H9 (cell line): Measurements from ENCODE around the gene DEFB128. TPM values are rescaled to one million over a fixed set of nuclear protein-coding genes. Genes with fewer than 3 reads are reported as not detected.

Experiments
- DNase-seq: peaks from one replicate; pipeline ENCODE4 v3.0.0-alpha.2; 2017
- H2AFZ ChIP-seq: one replicate; pipeline ENCODE4 v1.6.1; 2013; ENCODE audit warnings: mild to moderate bottlenecking, low read length, control low read depth, moderate library complexity
- H2AK5ac ChIP-seq: 2 replicates; pipeline ENCODE4 v1.6.1; 2013; ENCODE audit warnings: low read length, control low read depth, mixed read lengths; ENCODE audit not compliant: insufficient read length
- H2BK120ac ChIP-seq: one replicate; pipeline ENCODE4 v1.6.1; 2013; ENCODE audit warnings: low read depth, mild to moderate bottlenecking, low read length, control low read depth, inconsistent platforms; ENCODE audit not compliant: poor library complexity, severe bottlenecking
- H2BK12ac ChIP-seq: 2 replicates; pipeline ENCODE4 v1.6.1; 2013; ENCODE audit warnings: low read length, control low read depth, mixed read lengths, low read depth; ENCODE audit not compliant: insufficient read length
- H2BK15ac ChIP-seq: 2 replicates; pipeline ENCODE4 v1.6.1; 2013; ENCODE audit warnings: low read depth, low read length, control low read depth
- H2BK20ac ChIP-seq: one replicate; pipeline ENCODE4 v1.6.1; 2013; ENCODE audit warnings: low read depth, mild to moderate bottlenecking, low read length, control low read depth, inconsistent platforms; ENCODE audit not compliant: poor library complexity, severe bottlenecking
- H2BK5ac ChIP-seq: 2 replicates; pipeline ENCODE4 v1.6.1; 2013; ENCODE audit warnings: low read length, control low read depth, mixed read lengths; ENCODE audit not compliant: insufficient read length
- H3K14ac ChIP-seq: 2 replicates; pipeline ENCODE4 v1.6.1; 2013; ENCODE audit warnings: low read length, control low read depth; ENCODE audit not compliant: insufficient read depth
- H3K18ac ChIP-seq: 2 replicates; pipeline ENCODE4 v1.6.1; 2013; ENCODE audit warnings: low read depth, mild to moderate bottlenecking, mixed read lengths, low read length, control low read depth; ENCODE audit not compliant: insufficient read length
- H3K23ac ChIP-seq: 2 replicates; pipeline ENCODE4 v1.6.1; 2013; ENCODE audit warnings: low read length, control low read depth, mixed read lengths, low read depth; ENCODE audit not compliant: insufficient read length
- H3K23me2 ChIP-seq: 2 replicates; pipeline ENCODE4 v1.6.1; 2013; ENCODE audit warnings: low read depth, mild to moderate bottlenecking, mixed read lengths, low read length, control low read depth; ENCODE audit not compliant: insufficient read length, poor library complexity, severe bottlenecking
- H3K27ac ChIP-seq: 2 replicates; pipeline ENCODE4 v1.5.1; 2013; ENCODE audit warnings: low read length, control low read depth, mixed read lengths, low read depth; ENCODE audit not compliant: insufficient read length
- H3K27me3 ChIP-seq: 2 replicates; pipeline ENCODE4 v1.6.1; 2013; ENCODE audit warnings: low read length, control low read depth, inconsistent platforms; ENCODE audit not compliant: insufficient read depth
- H3K4ac ChIP-seq: 2 replicates; pipeline ENCODE4 v1.6.1; 2013; ENCODE audit warnings: low read depth, mild to moderate bottlenecking, control low read depth, inconsistent platforms, low read length, moderate library complexity
- H3K4me1 ChIP-seq: 2 replicates; pipeline ENCODE4 v1.6.1; 2013; ENCODE audit warnings: low read length, control low read depth, inconsistent platforms; ENCODE audit not compliant: insufficient read depth
- H3K4me2 ChIP-seq: 2 replicates; pipeline ENCODE4 v1.6.1; 2013; ENCODE audit warnings: low read length, control low read depth, mixed read lengths; ENCODE audit not compliant: insufficient read length, insufficient read depth
- H3K56ac ChIP-seq: 2 replicates; pipeline ENCODE4 v1.6.1; 2013; ENCODE audit warnings: low read depth, mild to moderate bottlenecking, mixed read lengths, low read length, control low read depth; ENCODE audit not compliant: insufficient read length
- H3K79me1 ChIP-seq: 2 replicates; pipeline ENCODE4 v1.6.1; 2013; ENCODE audit warnings: low read depth, mild to moderate bottlenecking, moderate library complexity, low read length, control low read depth, inconsistent platforms; ENCODE audit not compliant: insufficient read depth, poor library complexity, severe bottlenecking
- H3K79me2 ChIP-seq: 2 replicates; pipeline ENCODE4 v1.6.1; 2013; ENCODE audit warnings: low read length, control low read depth, inconsistent platforms; ENCODE audit not compliant: insufficient read depth
- H3K9ac ChIP-seq: 2 replicates; pipeline ENCODE4 v1.6.1; 2013; ENCODE audit warnings: low read length, control low read depth, mixed read lengths; ENCODE audit not compliant: insufficient read length; ENCODE audit errors: extremely low read depth
- H3K9me3 ChIP-seq: one replicate; pipeline ENCODE4 v1.6.1; 2013; ENCODE audit warnings: low read depth, low read length, inconsistent platforms; ENCODE audit not compliant: control insufficient read depth
- H3T11ph ChIP-seq: one replicate; pipeline ENCODE4 v1.6.1; 2013; ENCODE audit warnings: mild to moderate bottlenecking, low read length, control low read depth, inconsistent platforms
- H4K20me1 ChIP-seq: one replicate; pipeline ENCODE4 v1.6.1; 2013; ENCODE audit not compliant: control insufficient read depth, insufficient read length, insufficient read depth
- H4K5ac ChIP-seq: 2 replicates; pipeline ENCODE4 v1.6.1; 2013; ENCODE audit warnings: low read depth, mild to moderate bottlenecking, mixed read lengths, low read length, control low read depth; ENCODE audit not compliant: insufficient read length
- H4K8ac ChIP-seq: replicated peaks from 2 replicates; pipeline ENCODE4 v1.6.1; 2013; ENCODE audit warnings: low read length, control low read depth, mixed read lengths, low read depth; ENCODE audit not compliant: insufficient read length
- H4K91ac ChIP-seq: 2 replicates; pipeline ENCODE4 v1.6.1; 2013; ENCODE audit warnings: low read depth, mild to moderate bottlenecking, moderate library complexity, mixed read lengths, low read length, control low read depth; ENCODE audit not compliant: insufficient read length
- H3K27ac Mint-ChIP-seq, 3 experiments: 2 replicates in 2 of 3; 3 replicates in 1 of 3; pipeline ENCODE4 v1.8.0; 2020 to 2021; ENCODE audit warnings: mixed read lengths in 3 of 3, mild to moderate bottlenecking in 1 of 3, moderate library complexity in 1 of 3
- H3K27me3 Mint-ChIP-seq: 2 replicates; pipeline ENCODE4 v1.8.0; 2021; ENCODE audit warnings: low read depth, mild to moderate bottlenecking, moderate library complexity, mixed read lengths
- H3K36me3 Mint-ChIP-seq, 3 experiments: 2 replicates in 2 of 3; 3 replicates in 1 of 3; pipeline ENCODE4 v1.8.0; 2020 to 2021; ENCODE audit warnings: low read depth in 3 of 3, mixed read lengths in 3 of 3; ENCODE audit not compliant: insufficient read depth in 1 of 3
- H3K4me1 Mint-ChIP-seq, 2 experiments: 2 replicates each; pipeline ENCODE4 v1.8.0; 2020; ENCODE audit warnings: mixed read lengths in 2 of 2
- H3K4me3 Mint-ChIP-seq, 2 experiments: 2 replicates in 1 of 2; 3 replicates in 1 of 2; pipeline ENCODE4 v1.8.0; 2020 to 2021; ENCODE audit warnings: mild to moderate bottlenecking in 2 of 2, mixed read lengths in 2 of 2, moderate library complexity in 1 of 2
- H3K9me3 Mint-ChIP-seq, 2 experiments: 2 replicates in 1 of 2; 3 replicates in 1 of 2; pipeline ENCODE4 v1.8.0; 2020; ENCODE audit warnings: mild to moderate bottlenecking in 2 of 2, mixed read lengths in 2 of 2, moderate library complexity in 1 of 2
- WGBS: extraction: QIAGEN DNeasy Blood & Tissue Kit; methylation state at CpG from one replicate; pipeline ENCODE4 v1.1.7; 2013; ENCODE audit warnings: missing lambda C conversion rate, low lambda C conversion rate, mixed read lengths; ENCODE audit not compliant: insufficient read length; ENCODE audit errors: extremely low coverage; 5-methylcytosine and 5-hydroxymethylcytosine counted together
- total RNA-seq: library from RNA; stranded (reverse); gene quantifications from 2 replicates; pipeline ENCODE4 v1.2.1, GENCODE V29; 2021
- TF ChIP-seq, protein P1 (sequence below): fragments of 200-600 bp; sonication (generic); conservative IDR thresholded peaks from 3 replicates; pipeline ENCODE4 v1.8.0; 2021; ENCODE audit warnings: antibody characterized with exemption, mild to moderate bottlenecking

Gene DEFB128
- total RNA-seq, 1 experiment from 2014 or later: not detected

DNA sequence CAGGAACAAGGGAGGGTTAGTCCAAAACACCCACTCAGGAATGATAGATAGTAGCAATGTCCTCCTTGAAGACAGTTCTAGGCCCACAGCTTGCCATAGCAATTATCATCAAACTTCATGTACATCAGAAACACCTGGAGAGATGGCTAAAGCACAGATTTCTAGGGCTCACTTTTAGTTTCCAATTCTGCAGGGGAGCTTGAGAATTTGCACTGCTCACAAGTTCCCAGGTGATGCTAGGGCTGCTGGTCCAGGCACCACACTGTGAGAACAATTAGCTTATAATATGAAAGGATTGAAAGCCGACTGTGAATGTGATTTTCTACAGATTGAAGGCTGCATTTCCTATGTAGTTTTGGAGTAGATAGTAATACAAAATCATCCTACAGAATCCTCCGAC is 43.6 kb downstream of the DEFB128 start:
- H2BK5ac ChIP-seq: no peak overlapping the region
- no peak overlapping the region for H2AK5ac ChIP-seq
- no peak overlapping the region for H2BK120ac ChIP-seq
- H3K79me1 ChIP-seq: no peaks in the 10 kb centered on the region
- H3K4me1 ChIP-seq: no peaks in the 10 kb centered on the region
- no peak overlapping the region for H3K4me2 ChIP-seq
- no peak overlapping the region for H4K5ac ChIP-seq
- no peak overlapping the region for H3T11ph ChIP-seq
- no peak overlapping the region for H3K18ac ChIP-seq
- no peak overlapping the region for H4K8ac ChIP-seq
- H3K9ac ChIP-seq: no peak overlapping the region
- no peak overlapping the region for H2BK20ac ChIP-seq
- no peak overlapping the region for H2AFZ ChIP-seq
- Mint-ChIP-seq H3K4me3 (no peak overlapping the region; a peak in 1 of 5 replicates), H3K9me3 (peaks cover 0 to 74% of the 10 kb centered on the region in 2 experiments; a peak in 2 of 5 replicates), H3K4me1 (peaks cover 0 to 10% of the 10 kb centered on the region in 2 experiments; a peak in 2 of 4 replicates), H3K36me3 (no peaks in the 10 kb centered on the region), H3K27ac (no peak overlapping the region), H3K27me3 (peaks cover 49% of the 10 kb centered on the region)
- H3K9me3 ChIP-seq: peaks cover 52% of the 10 kb centered on the region
- no peak overlapping the region for H3K14ac ChIP-seq
- H3K56ac ChIP-seq: no peak overlapping the region
- H2BK12ac ChIP-seq: no peak overlapping the region
- no peaks in the 10 kb centered on the region for H4K20me1 ChIP-seq
- no peak for DNase-seq
- H2BK15ac ChIP-seq: no peak overlapping the region
- no CpG with 5 or more reads among the region's 2 CpGs for WGBS
- H3K4ac ChIP-seq: no peak overlapping the region
- no peak overlapping the region for H4K91ac ChIP-seq
- H3K23ac ChIP-seq: no peak overlapping the region
- H3K79me2 ChIP-seq: no peaks in the 10 kb centered on the region
- no peak overlapping the region for H3K27ac ChIP-seq
- no peaks in the 10 kb centered on the region for H3K27me3 ChIP-seq
- H3K23me2 ChIP-seq: no peaks in the 10 kb centered on the region
- TF ChIP-seq, protein P1, sequence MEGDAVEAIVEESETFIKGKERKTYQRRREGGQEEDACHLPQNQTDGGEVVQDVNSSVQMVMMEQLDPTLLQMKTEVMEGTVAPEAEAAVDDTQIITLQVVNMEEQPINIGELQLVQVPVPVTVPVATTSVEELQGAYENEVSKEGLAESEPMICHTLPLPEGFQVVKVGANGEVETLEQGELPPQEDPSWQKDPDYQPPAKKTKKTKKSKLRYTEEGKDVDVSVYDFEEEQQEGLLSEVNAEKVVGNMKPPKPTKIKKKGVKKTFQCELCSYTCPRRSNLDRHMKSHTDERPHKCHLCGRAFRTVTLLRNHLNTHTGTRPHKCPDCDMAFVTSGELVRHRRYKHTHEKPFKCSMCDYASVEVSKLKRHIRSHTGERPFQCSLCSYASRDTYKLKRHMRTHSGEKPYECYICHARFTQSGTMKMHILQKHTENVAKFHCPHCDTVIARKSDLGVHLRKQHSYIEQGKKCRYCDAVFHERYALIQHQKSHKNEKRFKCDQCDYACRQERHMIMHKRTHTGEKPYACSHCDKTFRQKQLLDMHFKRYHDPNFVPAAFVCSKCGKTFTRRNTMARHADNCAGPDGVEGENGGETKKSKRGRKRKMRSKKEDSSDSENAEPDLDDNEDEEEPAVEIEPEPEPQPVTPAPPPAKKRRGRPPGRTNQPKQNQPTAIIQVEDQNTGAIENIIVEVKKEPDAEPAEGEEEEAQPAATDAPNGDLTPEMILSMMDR: no peak
